Germinal center (tissue), 1 donor: Measurements from ENCODE around the gene MSL2.
A peak's percentile ranks its signal among the peaks of the same experiment; 100 is the strongest.
"Not testable (repeated sequence)": the region's sequence is repeated elsewhere in the genome, so short reads cannot be mapped to it uniquely, and the experiment has no call there.

ENCODE experiments used
- DNase-seq: peaks from one replicate; pipeline ENCODE4 v3.0.0; 2012; ENCODE audit warnings: mixed read lengths, low spot score

Gene MSL2, protein sequence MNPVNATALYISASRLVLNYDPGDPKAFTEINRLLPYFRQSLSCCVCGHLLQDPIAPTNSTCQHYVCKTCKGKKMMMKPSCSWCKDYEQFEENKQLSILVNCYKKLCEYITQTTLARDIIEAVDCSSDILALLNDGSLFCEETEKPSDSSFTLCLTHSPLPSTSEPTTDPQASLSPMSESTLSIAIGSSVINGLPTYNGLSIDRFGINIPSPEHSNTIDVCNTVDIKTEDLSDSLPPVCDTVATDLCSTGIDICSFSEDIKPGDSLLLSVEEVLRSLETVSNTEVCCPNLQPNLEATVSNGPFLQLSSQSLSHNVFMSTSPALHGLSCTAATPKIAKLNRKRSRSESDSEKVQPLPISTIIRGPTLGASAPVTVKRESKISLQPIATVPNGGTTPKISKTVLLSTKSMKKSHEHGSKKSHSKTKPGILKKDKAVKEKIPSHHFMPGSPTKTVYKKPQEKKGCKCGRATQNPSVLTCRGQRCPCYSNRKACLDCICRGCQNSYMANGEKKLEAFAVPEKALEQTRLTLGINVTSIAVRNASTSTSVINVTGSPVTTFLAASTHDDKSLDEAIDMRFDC

DNA sequence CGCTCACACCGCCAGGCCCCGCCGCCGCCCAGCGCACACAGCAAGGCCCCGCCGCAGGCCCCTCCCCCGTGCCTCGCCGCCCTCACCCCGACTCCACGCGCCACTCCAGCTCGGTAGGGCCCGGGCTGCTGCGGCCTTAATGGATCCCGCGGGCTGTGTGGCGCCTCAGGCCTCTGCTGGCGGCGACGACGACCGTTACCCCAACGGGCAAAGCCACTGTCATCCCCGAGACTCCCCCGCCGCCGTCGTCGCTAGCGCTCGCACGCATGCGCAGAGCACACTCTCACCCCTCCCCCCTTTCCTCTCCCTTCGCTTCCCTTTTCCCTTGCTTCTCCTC, at the start of gene MSL2:
Gene MSL2 (minus strand): TSS at position 272 of the 337 bp plus-strand sequence. CDS start 1,222 bp downstream, outside the sequence.
- DNase-seq: no peak

DNA sequence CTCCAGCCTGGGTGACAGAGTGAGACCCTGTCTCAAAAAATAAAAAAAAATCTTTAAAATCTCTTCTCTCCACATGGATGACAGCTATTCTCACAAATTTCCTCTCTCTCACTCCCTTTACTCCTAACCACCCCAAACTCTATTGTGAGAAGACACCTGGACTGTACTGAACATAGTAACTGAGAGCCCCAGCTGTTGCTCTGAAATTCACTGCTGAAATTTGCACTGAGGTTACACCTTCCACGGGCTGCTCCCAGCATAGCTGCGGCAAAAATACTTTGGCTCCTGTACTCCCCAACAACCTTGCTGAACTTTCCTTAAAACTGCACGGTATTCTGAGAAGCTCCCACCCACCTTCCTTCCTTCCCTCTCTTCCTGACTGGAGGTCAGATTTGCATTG, 49.6 kb upstream of the MSL2 start:
- DNase-seq: no peak

DNA sequence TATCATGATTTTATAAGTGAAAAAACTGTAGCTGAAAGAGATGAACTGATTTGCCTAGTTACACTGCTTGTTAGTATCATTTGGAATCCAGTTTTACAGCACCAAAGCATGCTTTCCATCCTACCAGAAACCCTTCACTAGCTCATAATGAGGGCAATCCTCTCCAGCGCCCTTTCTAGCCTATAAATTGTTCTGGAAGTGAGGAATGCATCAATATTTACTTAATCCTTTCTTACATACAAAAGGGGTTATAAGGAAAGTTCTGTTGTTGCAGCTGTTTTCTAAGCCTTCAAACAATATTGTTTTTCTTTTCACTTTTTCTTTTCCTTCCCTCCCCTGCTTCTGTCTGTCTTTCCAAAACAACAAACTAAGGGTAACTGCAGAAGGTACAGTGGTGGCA, 43.0 kb upstream of the MSL2 start:
- DNase-seq: no peak

DNA sequence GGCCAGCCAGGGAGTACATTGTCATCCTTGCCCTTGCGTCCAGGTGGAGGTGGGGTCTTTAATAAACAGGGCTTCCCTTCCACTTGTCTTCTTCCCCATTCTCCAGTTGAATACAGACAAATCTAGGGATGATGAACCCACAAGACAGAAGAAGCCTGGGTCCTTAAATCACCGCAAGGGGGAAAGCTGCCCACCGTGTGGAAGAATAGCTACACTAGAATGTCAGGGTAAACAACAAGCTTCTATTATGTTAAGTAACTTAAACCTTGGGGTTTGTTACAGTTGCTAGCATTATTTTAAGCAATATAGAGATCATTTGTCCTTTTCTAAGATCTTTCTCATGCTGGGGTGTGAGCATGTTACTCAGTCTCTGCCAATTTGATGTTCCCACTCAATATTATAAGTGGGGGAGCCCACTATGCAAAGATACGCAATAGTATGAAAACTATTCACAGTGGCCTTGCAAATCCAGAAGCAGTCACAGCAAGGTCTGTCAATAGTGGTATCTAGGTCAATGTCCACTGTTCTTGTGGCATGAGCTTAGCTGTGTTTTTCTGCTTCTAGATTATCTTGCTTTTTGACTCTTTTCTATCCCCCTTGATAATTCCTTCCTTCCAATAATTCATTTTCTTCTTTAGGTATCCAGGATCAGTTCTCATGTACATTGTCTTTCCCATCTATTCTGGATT, 42.0 kb upstream of the MSL2 start:
- DNase-seq: no peak

DNA sequence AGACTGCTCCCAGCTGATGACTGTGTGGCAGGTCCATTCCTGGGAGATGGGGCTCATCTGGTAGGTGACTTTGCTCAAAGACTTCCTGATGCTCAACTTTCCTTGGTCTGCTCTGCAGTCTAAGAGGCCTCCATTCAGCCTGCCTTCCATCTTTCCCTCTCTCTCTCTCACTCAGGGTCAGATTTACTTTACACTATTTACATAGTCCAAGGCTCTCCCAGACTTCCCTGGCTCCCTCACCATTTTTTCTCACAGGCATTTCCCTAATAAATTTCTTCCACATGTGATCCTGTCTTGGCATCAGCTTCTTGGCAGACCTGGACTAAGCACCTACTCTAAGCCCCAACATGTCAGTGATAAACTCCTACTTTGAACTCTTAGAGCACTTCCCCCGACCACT, 41.0 kb upstream of the MSL2 start:
- DNase-seq: no peak

DNA sequence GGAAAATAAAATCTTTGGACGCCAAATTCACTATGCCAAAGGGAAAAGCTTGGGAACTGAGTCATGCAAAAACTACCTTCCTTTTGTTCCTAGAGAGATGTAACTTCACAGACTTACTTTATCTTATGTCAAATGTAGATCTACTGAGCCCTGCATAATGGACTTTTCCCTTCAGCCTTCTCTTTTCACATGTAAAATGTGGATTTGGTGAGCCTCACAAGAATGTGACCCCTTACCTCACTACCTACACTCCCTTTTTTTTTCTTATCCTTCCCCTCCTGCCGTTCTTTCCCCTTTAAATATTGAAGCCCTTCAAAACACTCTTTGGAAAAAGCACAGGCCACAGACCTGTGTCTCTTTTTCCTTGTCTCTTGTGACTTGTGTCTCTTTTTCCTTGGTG, 40.0 kb upstream of the MSL2 start:
- DNase-seq: no peak

DNA sequence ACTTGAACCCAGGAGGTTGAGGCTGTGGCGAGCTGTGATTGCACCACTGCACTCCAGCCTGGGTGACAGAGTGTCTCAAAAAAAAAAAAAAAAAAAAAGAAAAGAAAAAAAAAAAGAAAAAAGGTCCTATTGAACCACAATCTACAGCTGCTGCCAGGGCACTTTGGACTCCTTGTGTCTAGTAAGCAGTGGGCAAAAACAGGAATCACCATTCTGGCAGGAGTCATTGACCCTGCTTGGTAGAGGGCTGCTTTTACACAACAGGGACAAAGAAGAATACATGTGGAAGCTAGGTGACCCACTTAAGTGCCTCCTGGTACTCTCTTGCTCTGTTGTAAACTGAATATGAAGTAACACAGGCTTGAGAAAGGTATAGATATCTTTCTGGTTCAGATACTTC, 39.4 kb upstream of the MSL2 start:
- DNase-seq: no peak

DNA sequence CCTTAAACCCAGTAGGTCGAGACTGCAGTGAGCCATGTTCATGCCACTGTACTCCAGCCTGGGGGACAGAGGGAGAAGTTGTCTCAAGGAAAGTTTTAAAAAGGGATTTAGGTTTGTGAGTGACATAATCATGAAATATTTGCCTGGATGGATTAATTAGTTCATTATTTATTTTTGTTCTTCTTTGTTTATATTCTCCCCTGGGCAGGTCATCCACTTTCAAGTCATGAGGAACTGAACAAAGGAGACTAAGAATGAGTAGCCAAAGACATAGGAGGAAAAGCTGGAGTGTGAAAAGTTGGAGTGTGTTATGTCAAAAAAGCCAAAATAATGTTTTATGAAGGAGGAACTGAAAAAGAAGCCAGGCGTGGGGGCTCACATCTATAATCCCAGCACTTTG, 36.3 kb upstream of the MSL2 start:
- no peak for DNase-seq

DNA sequence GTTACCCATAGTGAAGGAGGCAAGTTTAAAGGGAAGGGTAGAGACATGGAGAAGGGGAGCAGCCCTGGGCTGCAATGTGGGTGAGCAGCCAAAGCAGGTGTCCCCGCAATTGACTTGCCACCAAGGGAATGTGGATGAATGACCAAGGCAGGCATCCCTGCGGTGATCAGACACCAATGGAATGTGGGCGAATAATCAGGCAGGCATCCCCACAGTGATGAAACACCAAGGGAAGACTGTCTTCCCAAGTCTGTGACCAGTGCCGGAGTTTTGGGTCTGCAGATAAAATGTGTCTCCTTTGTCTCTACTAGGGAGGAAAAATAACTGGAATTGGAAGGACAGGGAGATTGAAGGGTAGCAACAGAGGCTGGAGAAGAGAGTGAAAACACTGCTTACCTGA, 26.6 kb upstream of the MSL2 start:
- not testable (repeated sequence) for DNase-seq

DNA sequence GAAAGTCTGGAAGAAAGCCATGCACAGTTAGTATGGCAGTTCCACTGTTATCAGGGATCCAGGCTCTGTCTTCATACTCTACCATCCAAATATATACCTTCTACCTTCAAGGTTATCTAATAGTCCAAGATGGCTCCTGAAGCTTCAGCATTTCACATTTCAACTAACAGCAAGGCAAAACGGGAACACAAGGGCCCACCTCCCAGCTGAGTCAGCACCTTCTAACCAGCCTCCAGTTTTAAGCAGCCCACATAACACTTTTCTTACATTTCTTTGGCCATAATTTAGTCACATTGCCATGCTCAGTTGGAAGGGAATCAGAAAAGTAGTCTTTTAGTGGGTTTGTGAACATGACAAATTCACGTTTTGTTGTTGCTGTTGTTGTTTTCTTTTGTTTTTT, 15.4 kb upstream of the MSL2 start:
- no peak for DNase-seq

DNA sequence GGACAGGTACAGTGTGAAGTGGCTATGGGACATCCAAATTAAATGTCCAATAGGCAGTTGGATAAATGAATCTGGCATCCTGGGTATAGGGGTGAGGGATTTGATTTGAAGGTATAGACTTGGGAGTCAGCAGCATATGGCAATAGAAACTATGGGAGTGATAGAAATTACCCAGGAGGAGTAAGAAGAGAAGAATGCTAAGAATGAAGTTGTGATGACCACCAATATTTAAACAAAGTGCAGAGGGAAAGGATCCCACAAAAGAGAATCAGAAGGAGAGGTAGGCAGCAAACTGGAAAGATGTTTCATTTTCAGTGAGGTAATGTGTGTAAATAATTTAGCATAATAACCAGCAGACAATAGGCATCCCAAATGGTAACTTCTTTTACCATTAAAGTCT, 13.8 kb upstream of the MSL2 start:
- DNase-seq: no peak

DNA sequence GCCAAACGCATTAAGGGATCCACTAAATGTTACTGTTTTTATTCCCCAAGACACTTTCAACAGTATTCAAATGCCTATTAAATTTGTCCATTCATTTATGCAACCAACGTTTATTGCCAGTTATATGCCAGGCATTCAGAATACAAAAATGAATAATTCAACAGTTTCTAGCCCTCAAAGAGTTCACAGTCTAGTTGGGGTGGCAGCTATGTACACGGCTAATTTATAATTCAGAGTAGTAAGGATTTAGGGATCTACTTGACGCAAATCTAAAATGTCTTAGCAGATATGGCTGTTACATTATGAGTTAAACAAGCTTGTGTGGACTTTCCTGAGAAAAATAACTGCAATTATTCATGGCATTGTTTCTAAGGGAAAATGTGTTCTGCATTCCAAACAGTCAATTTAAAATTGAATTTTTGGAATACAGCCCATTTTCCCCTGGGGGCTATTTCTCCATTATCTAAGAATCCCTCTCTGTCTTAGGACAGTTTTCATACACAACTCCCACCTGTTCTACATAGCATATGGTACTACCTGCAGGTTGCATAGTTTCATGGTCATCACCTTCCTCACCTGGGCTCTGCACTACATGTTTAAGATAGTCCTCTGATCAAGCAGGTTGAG, 11.5 kb upstream of the MSL2 start:
- no peak for DNase-seq

DNA sequence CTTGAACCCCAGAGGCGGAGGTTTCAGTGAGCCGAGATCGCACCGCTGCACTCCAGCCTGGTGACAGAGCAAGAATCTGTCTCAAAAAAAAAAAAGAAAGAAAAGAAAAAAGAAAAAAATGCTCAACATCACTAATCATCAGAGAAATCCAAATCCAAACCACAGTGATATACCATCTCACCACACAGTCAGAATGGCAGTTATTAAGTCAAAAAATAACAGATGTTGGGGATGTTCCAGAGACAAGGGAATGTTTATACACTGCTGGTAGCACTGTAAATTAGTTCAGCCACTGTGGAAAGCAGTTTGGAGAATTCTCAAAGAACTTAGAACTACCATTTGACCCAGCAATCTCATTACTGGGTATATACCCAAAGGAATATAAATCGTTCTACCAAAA, 3.1 kb upstream of the MSL2 start:
- DNase-seq: not testable (repeated sequence)

DNA sequence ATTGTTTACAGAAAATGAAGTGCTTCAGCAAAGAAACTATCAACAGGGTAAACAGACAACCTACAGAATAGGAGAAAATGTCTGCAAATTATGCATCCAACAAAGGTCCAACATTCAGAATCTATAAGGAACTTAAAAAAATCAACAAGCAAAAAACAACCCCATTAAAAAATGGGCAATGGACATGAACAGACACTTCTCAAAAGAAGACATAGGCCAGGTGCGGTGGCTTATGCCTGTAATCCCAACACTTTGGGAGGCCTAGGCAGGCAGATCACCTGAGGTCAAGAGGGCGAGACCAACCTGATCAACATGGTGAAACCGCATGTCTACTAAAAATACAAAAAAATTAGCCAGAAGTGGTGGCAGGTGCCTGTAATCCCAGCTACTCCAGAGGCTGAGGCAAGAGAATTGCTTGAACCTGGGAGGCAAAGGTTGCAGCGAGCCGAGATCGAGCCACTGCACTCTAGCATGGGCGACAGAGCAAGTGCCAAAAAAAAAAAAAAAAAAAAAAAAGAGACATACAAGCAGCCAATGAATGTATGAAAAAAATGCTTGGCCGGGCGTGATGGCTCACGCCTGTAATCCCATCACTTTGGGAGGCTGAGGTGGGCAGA, 2.4 kb upstream of the MSL2 start:
- DNase-seq: not testable (repeated sequence)

DNA sequence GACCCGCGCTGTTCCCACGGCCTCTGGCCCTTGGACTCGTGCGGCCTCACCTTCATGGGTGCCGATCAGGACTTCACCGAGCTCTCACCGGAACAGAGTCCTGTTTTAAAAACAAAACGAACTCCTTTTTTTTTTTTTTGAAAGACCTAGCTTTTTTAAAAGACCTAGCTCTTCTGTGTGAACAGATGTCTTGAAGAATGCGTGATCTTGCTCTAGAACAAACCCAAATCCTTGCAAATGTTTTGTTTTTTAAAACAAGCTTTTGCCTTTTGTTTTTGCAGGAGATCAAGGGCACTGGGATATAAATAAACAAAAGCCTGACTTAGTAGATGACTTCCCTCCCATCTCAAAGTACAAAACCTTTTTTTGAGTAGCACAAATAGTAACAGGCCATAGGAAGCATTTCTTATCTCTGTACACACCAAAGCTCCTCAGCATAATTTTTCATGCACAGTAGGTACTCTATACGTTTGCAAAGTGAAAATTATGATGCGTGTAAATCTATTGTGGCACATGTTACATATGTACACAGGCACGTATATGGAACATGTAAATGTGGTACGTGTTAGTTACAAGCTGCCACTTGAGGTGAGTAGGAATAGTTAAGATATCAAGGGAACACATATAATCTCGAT, 1.1 kb upstream of the MSL2 start:
- peak; percentile 9 for DNase-seq

DNA sequence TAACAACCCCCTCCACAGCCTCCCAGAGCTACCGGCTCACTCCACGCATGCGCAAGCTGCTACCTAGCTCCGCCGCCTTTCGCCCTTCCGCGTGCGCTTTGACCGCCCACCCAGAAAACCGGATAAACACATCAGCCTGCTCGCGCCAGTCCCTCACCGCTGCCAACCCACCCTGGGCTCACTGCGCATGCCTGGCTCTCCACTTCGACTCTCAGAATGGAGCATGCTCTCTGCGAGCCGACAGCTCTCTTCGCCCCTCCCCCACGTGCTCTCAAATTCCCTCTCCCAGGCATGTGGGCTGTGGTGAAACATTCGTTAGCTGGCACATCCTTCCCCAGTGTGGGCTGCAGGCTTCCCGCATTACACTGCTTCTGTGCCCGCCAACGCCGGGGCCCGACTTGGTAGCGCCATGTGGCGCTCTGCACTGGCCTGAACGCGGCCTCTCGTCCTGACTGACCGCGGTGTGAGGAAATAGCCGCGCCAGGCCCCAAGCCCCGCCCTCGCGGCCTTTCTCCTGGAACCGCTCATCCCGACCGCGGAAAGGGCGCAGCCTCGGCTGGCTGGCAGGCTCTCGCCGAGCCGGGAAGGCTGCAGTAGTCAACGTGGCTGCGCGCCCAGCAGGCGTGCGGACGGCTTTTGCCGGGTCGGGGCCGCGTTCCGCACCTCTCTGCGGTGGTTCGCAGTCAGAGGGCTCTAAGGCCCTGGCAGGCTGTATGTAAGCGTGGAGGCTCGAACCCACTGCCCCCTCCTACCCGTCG, 445 bp upstream of the MSL2 start:
- peak; percentile 99 for DNase-seq

DNA sequence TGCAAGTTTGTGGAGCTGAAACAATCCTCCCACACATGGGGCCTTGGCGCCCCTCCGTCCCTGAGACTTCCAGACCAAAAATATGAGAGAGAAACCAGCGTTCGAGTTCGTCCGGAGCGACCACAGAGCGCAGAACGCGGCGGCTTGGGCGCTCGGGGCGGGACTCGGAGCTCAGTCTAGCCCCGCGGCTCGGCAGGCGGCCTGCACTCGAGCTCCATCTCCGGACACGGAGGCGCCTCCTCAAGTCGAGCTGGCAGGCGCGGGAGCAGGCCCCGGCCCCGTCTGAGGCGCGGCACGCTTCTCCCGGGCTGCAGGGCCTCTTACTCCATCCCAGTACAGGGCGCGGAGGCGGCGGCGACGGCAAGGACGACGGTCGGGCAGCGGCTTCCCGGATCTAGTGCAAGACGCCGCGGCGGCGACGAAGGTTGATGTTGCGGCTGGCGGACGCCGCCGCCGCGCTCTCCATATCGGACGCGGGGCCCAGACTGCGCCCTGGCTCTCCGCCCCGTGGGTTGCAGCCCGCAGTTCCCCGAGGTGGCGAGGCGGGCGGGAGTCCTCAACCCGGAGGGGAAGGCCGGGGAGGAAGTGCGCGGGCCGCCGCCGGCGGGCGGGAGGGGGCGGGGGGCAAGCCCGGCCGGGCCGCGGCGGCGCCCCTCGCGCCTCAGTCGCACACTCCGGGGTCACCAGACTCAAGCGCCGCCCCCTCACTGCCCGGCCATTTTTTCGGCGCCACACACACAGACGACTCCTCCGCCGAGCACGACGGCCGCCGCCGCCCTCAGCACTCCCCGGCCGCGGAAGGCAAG, 674 bp downstream of the MSL2 start:
- DNase-seq: peak; percentile 86

DNA sequence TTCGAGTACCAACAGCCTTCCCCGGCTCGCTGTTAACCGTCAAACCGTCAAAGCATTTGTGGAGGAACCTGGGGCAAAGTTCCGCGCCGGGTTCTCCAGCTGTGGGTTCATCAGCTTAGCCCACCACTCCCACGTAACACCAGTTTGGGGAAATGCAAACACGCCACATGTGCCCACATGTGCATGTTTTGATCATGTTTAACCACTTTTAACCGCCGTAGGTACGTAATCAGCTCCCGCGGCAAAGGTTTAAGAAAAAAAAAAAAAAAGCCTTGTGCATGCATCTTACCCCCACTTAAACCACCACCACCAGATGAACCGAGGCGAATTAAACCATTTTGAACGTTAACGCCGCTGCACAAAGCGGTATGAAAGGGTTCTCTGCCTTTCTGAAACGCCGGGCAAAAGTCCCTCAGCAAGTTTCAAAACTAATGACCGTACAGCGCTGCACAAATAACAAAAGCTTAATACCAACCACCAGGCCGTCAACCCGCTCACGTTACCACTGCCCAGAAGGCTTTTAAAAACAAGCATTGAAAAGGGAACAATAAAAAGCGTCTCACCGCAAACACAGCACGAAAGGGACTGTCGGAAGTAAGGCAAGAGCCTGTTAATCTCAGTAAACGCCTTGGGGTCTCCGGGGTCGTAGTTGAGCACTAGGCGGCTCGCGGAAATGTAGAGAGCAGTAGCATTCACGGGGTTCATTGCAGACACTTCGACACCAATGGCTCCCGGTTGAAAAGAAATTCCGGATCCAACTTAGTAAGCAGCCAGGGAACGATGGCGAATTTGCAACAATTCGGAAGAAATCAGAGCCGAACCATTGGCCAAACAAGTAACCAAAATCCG, 1.5 kb downstream of the MSL2 start:
- peak; percentile 53 for DNase-seq

DNA sequence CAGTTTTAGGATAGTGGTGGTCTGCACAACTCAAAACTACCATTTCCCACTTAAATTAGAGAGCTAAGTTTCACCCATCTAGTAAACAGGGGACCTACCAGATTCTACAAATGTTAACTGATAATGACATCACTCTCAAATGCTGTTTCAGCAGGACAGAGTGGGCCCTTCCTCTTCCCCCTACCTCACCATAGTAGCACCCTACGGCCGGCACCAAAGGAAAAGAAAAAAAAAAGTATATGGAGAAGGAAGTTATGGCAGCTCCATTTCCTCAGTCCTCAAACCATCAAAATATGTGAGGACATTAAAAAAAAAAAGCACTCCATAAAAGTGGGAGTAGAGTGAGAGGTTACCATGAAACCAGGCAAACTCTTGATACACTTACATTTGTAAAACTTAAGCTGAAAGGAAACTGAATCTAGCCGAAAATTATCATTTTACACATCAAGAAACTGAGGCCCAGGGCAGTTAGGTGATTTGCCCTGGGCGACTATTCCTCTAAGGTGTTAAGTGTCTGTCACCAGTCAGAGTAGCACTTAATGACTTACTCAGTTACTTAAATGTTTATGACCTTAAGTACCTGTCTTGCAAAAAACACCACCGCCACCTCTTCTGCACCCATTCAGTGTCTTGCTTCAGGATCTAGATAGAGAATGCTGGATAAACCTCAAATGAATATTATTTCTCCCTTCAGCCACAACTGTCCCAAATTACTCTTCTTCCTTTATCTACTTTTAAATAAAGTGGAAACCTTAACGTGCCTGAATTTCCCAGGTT, 2.7 kb downstream of the MSL2 start:
- DNase-seq: no peak
